SK-N-SH (cell line): Measurements from ENCODE around the gene CARD19. TPM values are rescaled to one million over a fixed set of nuclear protein-coding genes. Genes with fewer than 3 reads are reported as not detected.

Experiments used
- CTCF ChIA-PET: fragments of 300-600, 350-600 bp; formaldehyde crosslinking; extraction: SDS; loops from one replicate; lab custom pipeline; 2021; lab: Yijun Ruan, JAX
- POLR2A ChIA-PET: fragments of 350-600 bp; sonication (Branson Sonifier 250); formaldehyde crosslinking; extraction: SDS; loops from one replicate; lab custom pipeline; 2020; ENCODE audit warnings: antibody characterized with exemption, inconsistent platforms; lab: Yijun Ruan, JAX
- DNase-seq: peaks from one replicate; pipeline ENCODE4 v3.0.0; 2012
- H2AFZ ChIP-seq: fragments of 200-600 bp; sonication (generic); 2 replicates; pipeline ENCODE4 v1.8.1; 2016; ENCODE audit warnings: antibody characterized with exemption, mild to moderate bottlenecking, low read depth
- H3F3A ChIP-seq: fragments of 200-600 bp; sonication (generic); replicated peaks from 2 replicates; pipeline ENCODE3; 2016; ENCODE audit warnings: antibody characterized with exemption, mild to moderate bottlenecking; ENCODE audit not compliant: insufficient read depth
- H3K27ac ChIP-seq, 2 experiments: fragments of 200-500 bp in 1 of 2; fragments of 200-600 bp in 1 of 2; sonication (Bioruptor generic) in 1 of 2; sonication (generic), shearing (Covaris generic) in 1 of 2; 2 replicates each; pipeline versions ENCODE4 v1.5.1 to v1.6.1; 2014 to 2016; ENCODE audit warnings: low read depth in 2 of 2, inconsistent platforms in 1 of 2, low read length in 1 of 2, mild to moderate bottlenecking in 1 of 2, mixed read lengths in 1 of 2
- H3K27me3 ChIP-seq: fragments of 200-600 bp; sonication (generic), shearing (Covaris generic); 2 replicates; pipeline ENCODE4 v1.6.1; 2016; ENCODE audit warnings: mixed run types; ENCODE audit not compliant: insufficient read depth
- H3K36me3 ChIP-seq, 2 experiments: fragments of 200-500 bp in 1 of 2; fragments of 200-600 bp in 1 of 2; sonication (Bioruptor generic) in 1 of 2; sonication (generic) in 1 of 2; replicated peaks in 1 of 2; 2 replicates each; pipeline versions ENCODE3 to v1.5.1; 2014 to 2016; ENCODE audit warnings: low read length in 1 of 2, mild to moderate bottlenecking in 1 of 2; ENCODE audit not compliant: insufficient read depth in 2 of 2, control insufficient read depth in 1 of 2
- H3K4me1 ChIP-seq, 2 experiments: fragments of 200-500 bp in 1 of 2; fragments of 200-600 bp in 1 of 2; sonication (Bioruptor generic) in 1 of 2; sonication (generic), shearing (Covaris generic) in 1 of 2; 2 replicates each; pipeline versions ENCODE4 v1.5.1 to v1.6.1; 2014 to 2016; ENCODE audit warnings: low read depth in 1 of 2, low read length in 1 of 2, mixed run types in 1 of 2; ENCODE audit not compliant: insufficient read depth in 2 of 2, control insufficient read depth in 1 of 2
- H3K4me2 ChIP-seq: fragments of 200-600 bp; sonication (generic), shearing (Covaris generic); 2 replicates; pipeline ENCODE4 v1.6.1; 2017; ENCODE audit warnings: mixed run types
- H3K4me3 ChIP-seq, 2 experiments: fragments of 200-500 bp in 1 of 2; fragments of 200-600 bp in 1 of 2; sonication (Bioruptor generic) in 1 of 2; sonication (generic), shearing (Covaris generic) in 1 of 2; 2 replicates each; pipeline versions ENCODE4 v1.5.1 to v1.8.1; 2014 to 2016; ENCODE audit warnings: low read depth in 2 of 2, inconsistent platforms in 1 of 2, low read length in 1 of 2, mild to moderate bottlenecking in 1 of 2, mixed read lengths in 1 of 2, moderate library complexity in 1 of 2
- H3K79me2 ChIP-seq: fragments of 200-600 bp; sonication (generic); 2 replicates; pipeline ENCODE4 v1.8.1; 2017; ENCODE audit warnings: mild to moderate bottlenecking; ENCODE audit not compliant: insufficient read depth
- H3K9ac ChIP-seq: fragments of 200-600 bp; sonication (generic); 2 replicates; pipeline ENCODE4 v1.6.1; 2017; ENCODE audit warnings: mixed run types
- H3K9me2 ChIP-seq: fragments of 200-600 bp; sonication (generic); 2 replicates; pipeline ENCODE4 v1.6.1; 2017; ENCODE audit warnings: mixed run types
- H3K9me3 ChIP-seq: fragments of 200-600 bp; sonication (generic); 2 replicates; pipeline ENCODE4 v1.6.1; 2017; ENCODE audit warnings: mixed run types, mild to moderate bottlenecking, moderate library complexity
- H4K20me1 ChIP-seq: fragments of 200-600 bp; sonication (generic); 2 replicates; pipeline ENCODE4 v1.6.1; 2017; ENCODE audit warnings: mild to moderate bottlenecking, mixed run types; ENCODE audit not compliant: insufficient read depth
- CHD2 ChIP-seq: fragments of 150-350 bp; IDR thresholded peaks from 2 replicates; pipeline ENCODE4 v1.6.1; 2018; ENCODE audit warnings: low read length; ENCODE audit not compliant: partially characterized antibody
- EP300 ChIP-seq, 2 experiments: IDR thresholded peaks; 2 replicates each; pipeline versions ENCODE4 v1.4.0 to v1.6.1; 2012; ENCODE audit warnings: borderline replicate concordance in 1 of 2, low read depth in 1 of 2, low read length in 1 of 2
- FOSL2 ChIP-seq: IDR thresholded peaks from 2 replicates; pipeline ENCODE4 v1.4.0; 2012; ENCODE audit warnings: low read depth, mild to moderate bottlenecking, moderate library complexity, borderline replicate concordance
- FOXM1 ChIP-seq: IDR thresholded peaks from 2 replicates; pipeline ENCODE4 v1.4.0; 2012; ENCODE audit warnings: low read depth, mild to moderate bottlenecking
- GABPA ChIP-seq: IDR thresholded peaks from 2 replicates; pipeline ENCODE4 v1.4.0; 2012; ENCODE audit warnings: low read depth, mild to moderate bottlenecking
- GATA2 ChIP-seq: sonication (generic); formaldehyde crosslinking; IDR thresholded peaks from 2 replicates; pipeline ENCODE4 v1.5.0; 2020; ENCODE audit warnings: mild to moderate bottlenecking, missing genetic modification reagents
- JUND ChIP-seq: IDR thresholded peaks from 2 replicates; pipeline ENCODE4 v1.4.0; 2012
- MEF2A ChIP-seq: IDR thresholded peaks from 2 replicates; pipeline ENCODE4 v1.4.0; 2012; ENCODE audit warnings: low read depth, borderline replicate concordance
- NFIC ChIP-seq: IDR thresholded peaks from 2 replicates; pipeline ENCODE4 v1.4.0; 2012; ENCODE audit warnings: borderline replicate concordance
- POLR2AphosphoS5 ChIP-seq: IDR thresholded peaks from 2 replicates; pipeline ENCODE4 v1.6.1; 2012; ENCODE audit warnings: low read depth, low read length
- RCOR1 ChIP-seq: fragments of 150-350 bp; IDR thresholded peaks from 2 replicates; pipeline ENCODE4 v1.6.1; 2017; ENCODE audit warnings: antibody characterized with exemption, low read length
- RXRA ChIP-seq: IDR thresholded peaks from 2 replicates; pipeline ENCODE4 v1.4.0; 2012; ENCODE audit warnings: low read depth, mild to moderate bottlenecking, borderline replicate concordance
- WGBS: methylation state at CpG from one replicate; pipeline ENCODE4 v1.1.6; 2017; ENCODE audit warnings: low lambda C conversion rate; 5-methylcytosine and 5-hydroxymethylcytosine counted together
- polyA plus RNA-seq, 3 experiments: library from polyadenylated mRNA; depleted of rRNA; stranded (reverse); fragments of >200 nt; gene quantifications; 2 replicates each; pipeline ENCODE4 v1.2.3, GENCODE V29; 2012
- TF ChIP-seq, protein P1 (sequence below): fragments of 150-350 bp; IDR thresholded peaks from 2 replicates; pipeline ENCODE4 v1.6.1; 2016; ENCODE audit warnings: mild to moderate bottlenecking, low read depth, low read length

The CARD19 gene
- polyA plus RNA-seq, 1 of the 3 experiments (the other 2 are of a cell fraction), result 165 TPM

- no peak for TF ChIP-seq EP300 (IDR thresholded peaks at IDR 0.05; ENCODE audit: borderline replicate concordance in 1 of 2, low read depth in 1 of 2, low read length in 1 of 2)
- TF ChIP-seq NFIC, result peak; percentile 32; the same call in 1 of the 2 replicates
- TF ChIP-seq, all 33 proteins: peak for 1
- H3K27ac ChIP-seq, result peak overlapping the region in 1 of 2 experiments; percentile 82; a peak in 3 of 4 replicates
- no peak for DNase-seq
- no peaks in the 10 kb centered on the region for H3K9me3 ChIP-seq
- peaks cover 0 to 2% of the 10 kb centered on the region in 2 experiments for H3K36me3 ChIP-seq
- CTCF ChIA-PET, result interaction anchor here (2.2 kb wide), 1 partner anchor 23 kb away, joined by 6 read pairs; no protein-coding TSS in a partner anchor
- no peaks in the 10 kb centered on the region for H3K9me2 ChIP-seq
- H3K79me2 ChIP-seq, result peaks cover 23% of the 10 kb centered on the region; the same call in 1 of the 2 replicates
- H3K4me2 ChIP-seq, result peak overlapping the region; percentile 99
- H3K27me3 ChIP-seq, result no peaks in the 10 kb centered on the region
- no peak overlapping the region for H3K9ac ChIP-seq
- H2AFZ ChIP-seq, result no peak overlapping the region
- POLR2A ChIA-PET, result no interaction called here
- peaks cover 4% of the 10 kb centered on the region for H3F3A ChIP-seq
- H3K4me1 ChIP-seq, result peaks cover 8 to 64% of the 10 kb centered on the region in 2 experiments; a peak in 3 of 4 replicates
- H4K20me1 ChIP-seq, result 0 out of 2 replicates have a peak, but pooled peaks cover 7% of the 10 kb centered on the region
- peak overlapping the region; percentile 83 to 92 for H3K4me3 ChIP-seq
- WGBS, result 51% methylated on average over 8 of the region's 12 CpGs
Observed at GRCh38 chr9:93132287-93132927, 36.4 kb downstream of the CARD19 start.

DNA sequence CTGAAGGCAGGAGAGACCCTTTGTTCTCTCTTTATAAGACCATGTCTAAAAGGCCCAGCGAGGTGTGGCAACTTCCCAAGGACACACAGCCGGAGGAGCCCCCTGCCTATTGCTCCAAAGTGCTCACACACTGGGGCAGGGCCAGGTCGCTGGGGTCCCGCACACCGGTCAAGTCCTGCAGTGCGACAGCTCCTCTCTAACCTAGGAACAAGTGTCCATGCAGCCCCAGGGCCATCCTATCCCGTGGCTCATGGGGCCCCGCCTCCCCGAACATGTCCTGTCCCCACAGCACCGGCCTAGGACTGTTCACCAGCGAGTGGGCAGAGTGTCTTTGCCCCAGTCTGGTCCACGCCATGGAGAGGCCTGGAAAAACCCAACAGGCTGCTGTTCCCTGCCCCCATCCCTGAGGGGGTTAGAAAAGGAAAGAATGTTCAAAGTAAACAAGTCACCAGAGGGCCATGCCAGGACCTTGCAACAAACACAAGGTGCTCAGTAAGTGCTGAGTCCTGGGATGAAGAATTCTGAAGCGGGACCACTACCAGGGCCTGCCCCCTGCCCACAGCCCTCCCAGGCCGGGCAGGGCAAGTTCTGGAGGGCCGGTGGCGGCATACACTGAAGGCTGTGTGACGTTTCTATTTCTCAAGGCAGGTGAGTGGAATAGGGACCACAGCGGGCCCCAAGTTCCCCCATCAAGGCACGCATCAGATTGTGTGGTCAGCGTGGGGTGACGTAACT is 37.1 kb downstream of the CARD19 start:
- Histone ChIP-seq H4K20me1 (0 out of 2 replicates have a peak, but pooled peaks cover 7% of the 10 kb centered on the region), H3K27me3 (no peaks in the 10 kb centered on the region), H3K4me2 (peak overlapping the region; percentile 99), H3K27ac (peak overlapping the region; percentile 70 to 82; a peak in 3 of 4 replicates), H3K36me3 (peaks cover 0 to 2% of the 10 kb centered on the region in 2 experiments), H3K9ac (peak overlapping the region; percentile 75), H3F3A (peaks cover 4% of the 10 kb centered on the region), H3K4me1 (peaks cover 8 to 60% of the 10 kb centered on the region in 2 experiments; a peak in 3 of 4 replicates), H3K4me3 (peak overlapping the region; percentile 83 to 92), H3K9me2 (no peaks in the 10 kb centered on the region), H3K79me2 (peaks cover 23% of the 10 kb centered on the region; the same call in 1 of the 2 replicates), H2AFZ (peak overlapping the region; percentile 89; the same call in 1 of the 2 replicates), H3K9me3 (no peaks in the 10 kb centered on the region)
- 38% methylated on average over 6 of the region's 21 CpGs for WGBS
- ChIA-PET CTCF (interaction anchor here (1.1 to 2.4 kb wide), 5 partner anchors 14 to 433 kb away, joined by 4 to 6 read pairs (median 4); no protein-coding TSS in a partner anchor), POLR2A (interaction anchor here (0.9 kb wide), 1 partner anchor 10 kb away, joined by 3 read pairs; no protein-coding TSS in a partner anchor)
- TF ChIP-seq MEF2A (no peak), RCOR1 (no peak), GATA2 (CRISPR knock-in tag) (no peak), FOXM1 (no peak), POLR2AphosphoS5 (no peak), GABPA (no peak), RXRA (no peak), JUND (no peak), FOSL2 (no peak), CHD2 (no peak)
- TF ChIP-seq, protein P1, sequence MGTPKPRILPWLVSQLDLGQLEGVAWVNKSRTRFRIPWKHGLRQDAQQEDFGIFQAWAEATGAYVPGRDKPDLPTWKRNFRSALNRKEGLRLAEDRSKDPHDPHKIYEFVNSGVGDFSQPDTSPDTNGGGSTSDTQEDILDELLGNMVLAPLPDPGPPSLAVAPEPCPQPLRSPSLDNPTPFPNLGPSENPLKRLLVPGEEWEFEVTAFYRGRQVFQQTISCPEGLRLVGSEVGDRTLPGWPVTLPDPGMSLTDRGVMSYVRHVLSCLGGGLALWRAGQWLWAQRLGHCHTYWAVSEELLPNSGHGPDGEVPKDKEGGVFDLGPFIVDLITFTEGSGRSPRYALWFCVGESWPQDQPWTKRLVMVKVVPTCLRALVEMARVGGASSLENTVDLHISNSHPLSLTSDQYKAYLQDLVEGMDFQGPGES, result no peak
- DNase-seq, result no peak
